Natural killer cell (primary cell): ENCODE data around the gene RNF213. TPM values are rescaled to one million over a fixed set of nuclear protein-coding genes. Genes with fewer than 3 reads are reported as not detected.

Experiments used
- ATAC-seq, 3 donors: fragments of 150-1000 bp in 2 of 3; fragments of 200-7000 bp in 1 of 3; cut with Tn5 transposase; 1 replicate in 1 of 3; 2 replicates in 2 of 3; pipeline ENCODE4 v1.10.0; 2021; ENCODE audit warnings: mild to moderate bottlenecking in 2 of 3, moderate library complexity in 2 of 3
- DNase-seq, 2 donors: peaks; one replicate each; pipeline versions ENCODE4 v3.0.0 to v3.0.0-alpha.2; 2013 to 2021; ENCODE audit warnings: mixed read lengths in 1 of 2
- H3K27ac ChIP-seq: one replicate; pipeline ENCODE4 v1.5.1; 2013; ENCODE audit warnings: mild to moderate bottlenecking, low read length
- H3K27me3 ChIP-seq: one replicate; pipeline ENCODE4 v1.6.1; 2013; ENCODE audit warnings: low read length; ENCODE audit not compliant: control insufficient read depth, insufficient read depth
- H3K36me3 ChIP-seq: one replicate; pipeline ENCODE4 v1.6.1; 2013; ENCODE audit warnings: low read length; ENCODE audit not compliant: control insufficient read depth, insufficient read depth
- H3K4me1 ChIP-seq: one replicate; pipeline ENCODE4 v1.6.1; 2013; ENCODE audit warnings: low read length; ENCODE audit not compliant: control insufficient read depth, insufficient read depth
- H3K4me3 ChIP-seq: one replicate; pipeline ENCODE4 v1.5.1; 2013; ENCODE audit warnings: low read length
- H3K9me3 ChIP-seq: one replicate; pipeline ENCODE4 v1.6.1; 2013; ENCODE audit warnings: low read length; ENCODE audit not compliant: control insufficient read depth, insufficient read depth
- H3K27ac Mint-ChIP-seq, 2 donors: one replicate each; pipeline ENCODE4 v1.8.0; 2022; ENCODE audit warnings: mild to moderate bottlenecking in 2 of 2, mixed read lengths in 2 of 2, moderate library complexity in 1 of 2
- H3K27me3 Mint-ChIP-seq, 2 donors: one replicate each; pipeline ENCODE4 v1.8.0; 2022; ENCODE audit warnings: low read depth in 2 of 2, mixed read lengths in 2 of 2
- H3K36me3 Mint-ChIP-seq: one replicate; pipeline ENCODE4 v1.8.0; 2022; ENCODE audit warnings: mixed read lengths
- H3K4me1 Mint-ChIP-seq, 2 donors: one replicate each; pipeline ENCODE4 v1.8.0; 2022; ENCODE audit warnings: mixed read lengths in 2 of 2
- H3K4me3 Mint-ChIP-seq: one replicate; pipeline ENCODE4 v1.8.0; 2022; ENCODE audit warnings: mild to moderate bottlenecking, moderate library complexity, mixed read lengths
- H3K9me3 Mint-ChIP-seq, 2 donors: one replicate each; pipeline ENCODE4 v1.8.0; 2022; ENCODE audit warnings: mixed read lengths in 2 of 2
- CTCF ChIP-seq: fragments of 200-600 bp; IDR thresholded peaks from one replicate; pipeline ENCODE4 v1.8.0; 2022; ENCODE audit warnings: antibody characterized with exemption
- WGBS: methylation state at CpG from one replicate; pipeline ENCODE4 v1.1.7; 2013; ENCODE audit warnings: missing lambda C conversion rate; ENCODE audit not compliant: insufficient coverage; 5-methylcytosine and 5-hydroxymethylcytosine counted together
- intact Hi-C: fragments of 100-400 bp; cut with micrococcal nuclease; formaldehyde crosslinking; loops from one replicate; pipeline ENCODE4 v1.14.2; 2022
- total RNA-seq, 4 donors: library from RNA; stranded (reverse); fragments of 120-200 nt in 1 of 4; gene quantifications; one replicate each; pipeline versions ENCODE4 v1.2.3 to v1.2.4, GENCODE V29; 2013 to 2022

Gene RNF213
- total RNA-seq, 3 donors from 2014 or later (not counting 1 experiment from before 2014, with no cell fraction given), result 929 to 1,120 (median 1,060) TPM

DNA sequence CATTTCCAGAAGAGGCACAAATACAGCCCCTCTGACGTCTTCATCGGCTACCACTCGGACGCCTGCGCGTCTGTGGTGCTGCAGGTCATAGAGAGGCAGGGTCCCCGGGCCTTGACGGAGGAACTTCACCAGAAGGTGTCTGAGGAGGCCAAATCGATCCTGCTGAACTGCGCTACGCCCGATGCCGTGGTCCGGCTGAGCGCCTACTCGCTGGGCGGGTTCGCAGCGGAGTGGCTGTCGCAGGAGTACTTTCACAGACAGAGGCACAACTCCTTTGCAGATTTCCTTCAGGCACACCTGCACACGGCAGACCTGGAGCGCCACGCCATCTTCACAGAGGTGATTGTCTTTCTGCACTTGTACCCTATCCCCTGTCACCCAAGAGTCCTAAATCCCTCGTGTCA is 87.3 kb downstream of the RNF213 start:
- no peak overlapping the region for H3K4me3 ChIP-seq
- intact Hi-C loops, result no loop called here
- no peaks in the 10 kb centered on the region for H3K27me3 Mint-ChIP-seq
- no peaks in the 10 kb centered on the region for H3K27me3 ChIP-seq
- H3K36me3 Mint-ChIP-seq, result peaks cover 30% of the 10 kb centered on the region
- H3K9me3 Mint-ChIP-seq, result no peaks in the 10 kb centered on the region
- no peak for DNase-seq
- no peak for TF ChIP-seq CTCF
- no peaks in the 10 kb centered on the region for H3K9me3 ChIP-seq
- ATAC-seq, result no peak
- H3K27ac Mint-ChIP-seq, result peak overlapping the region in 1 of 2 donors; percentile 23
- H3K4me3 Mint-ChIP-seq, result no peak overlapping the region
- WGBS, result 97% methylated on average over 24 of the region's 24 CpGs
- no peak overlapping the region for H3K27ac ChIP-seq
- H3K36me3 ChIP-seq, result peaks cover 99% of the 10 kb centered on the region
- peaks cover 11 to 20% of the 10 kb centered on the region in 2 donors for H3K4me1 Mint-ChIP-seq
- no peaks in the 10 kb centered on the region for H3K4me1 ChIP-seq

DNA sequence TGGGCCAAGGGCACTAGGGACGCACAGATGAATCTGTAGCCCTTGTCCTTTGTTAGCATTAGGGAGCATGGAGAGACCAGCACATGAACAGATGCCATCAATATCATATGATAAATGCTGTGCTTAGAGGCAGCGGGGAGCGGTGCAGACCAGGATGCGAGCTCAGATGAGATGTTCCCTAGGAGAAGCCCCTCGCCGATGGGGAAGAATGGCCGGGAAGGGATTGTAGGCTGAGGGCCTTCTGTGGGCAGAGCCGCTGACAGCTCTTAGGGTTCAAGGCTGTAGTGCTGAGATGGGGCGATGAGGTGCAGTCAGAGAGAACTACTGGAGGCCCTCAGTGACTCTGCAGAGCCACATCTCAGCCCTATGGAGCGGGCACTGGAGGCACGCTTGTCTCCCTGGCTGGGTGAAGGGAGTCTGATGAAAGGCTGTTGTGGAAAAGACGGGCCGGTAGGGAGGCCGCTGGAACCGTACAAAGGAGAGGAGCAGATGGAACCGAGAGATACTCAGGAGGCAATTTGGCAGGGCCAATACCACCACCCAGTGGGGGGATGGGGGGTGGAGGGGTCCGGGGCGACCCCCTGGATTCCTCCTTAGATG is 88.0 kb downstream of the RNF213 start:
- H3K4me1 Mint-ChIP-seq, result peaks cover 11 to 16% of the 10 kb centered on the region in 2 donors
- 98% methylated on average over 16 of the region's 18 CpGs for WGBS
- H3K27me3 Mint-ChIP-seq, result no peaks in the 10 kb centered on the region
- no peak for TF ChIP-seq CTCF
- no peak overlapping the region for H3K4me3 Mint-ChIP-seq
- DNase-seq (no peak), ATAC-seq (no peak)
- no peaks in the 10 kb centered on the region for H3K9me3 Mint-ChIP-seq
- peaks cover 25% of the 10 kb centered on the region for H3K36me3 Mint-ChIP-seq
- no peak overlapping the region for H3K4me3 ChIP-seq
- no peaks in the 10 kb centered on the region for H3K4me1 ChIP-seq
- H3K27me3 ChIP-seq, result no peaks in the 10 kb centered on the region
- H3K36me3 ChIP-seq, result peaks cover 100% of the 10 kb centered on the region
- intact Hi-C loops, result no loop called here
- H3K27ac Mint-ChIP-seq, result peak overlapping the region; percentile 23 to 60
- no peak overlapping the region for H3K27ac ChIP-seq
- H3K9me3 ChIP-seq, result no peaks in the 10 kb centered on the region

- peaks cover 100% of the 10 kb centered on the region for H3K36me3 ChIP-seq
- H3K27ac Mint-ChIP-seq, result peak overlapping the region in 1 of 2 donors; percentile 60
- H3K27ac ChIP-seq, result no peak overlapping the region
- H3K9me3 Mint-ChIP-seq, result no peaks in the 10 kb centered on the region
- H3K4me3 ChIP-seq, result no peak overlapping the region
- H3K27me3 Mint-ChIP-seq, result no peaks in the 10 kb centered on the region
- peaks cover 8 to 13% of the 10 kb centered on the region in 2 donors for H3K4me1 Mint-ChIP-seq
- no peaks in the 10 kb centered on the region for H3K4me1 ChIP-seq
- WGBS, result 88% methylated on average over 19 of the region's 19 CpGs
- intact Hi-C loops, result no loop called here
- no peaks in the 10 kb centered on the region for H3K27me3 ChIP-seq
- DNase-seq, result no peak
- H3K9me3 ChIP-seq, result no peaks in the 10 kb centered on the region
- peaks cover 19% of the 10 kb centered on the region for H3K36me3 Mint-ChIP-seq
- no peak for ATAC-seq
- no peak for TF ChIP-seq CTCF
- no peak overlapping the region for H3K4me3 Mint-ChIP-seq
Observed at GRCh38 chr17:80349151-80349651, 88.5 kb downstream of the RNF213 start.

- ATAC-seq, result no peak
- Mint-ChIP-seq H3K27ac (peak overlapping the region in 1 of 2 donors; percentile 58), H3K9me3 (no peaks in the 10 kb centered on the region), H3K4me3 (no peak overlapping the region), H3K36me3 (peaks cover 14% of the 10 kb centered on the region), H3K27me3 (no peaks in the 10 kb centered on the region), H3K4me1 (peaks cover 2 to 13% of the 10 kb centered on the region in 2 donors)
- Histone ChIP-seq H3K27ac (no peak overlapping the region), H3K27me3 (no peaks in the 10 kb centered on the region), H3K4me3 (no peak overlapping the region), H3K4me1 (no peaks in the 10 kb centered on the region), H3K9me3 (no peaks in the 10 kb centered on the region), H3K36me3 (peaks cover 100% of the 10 kb centered on the region)
- WGBS, result 98% methylated on average over 18 of the region's 18 CpGs
- no peak for DNase-seq
- no peak for TF ChIP-seq CTCF
- intact Hi-C loops, result no loop called here
Observed at GRCh38 chr17:80349751-80350150, 89.1 kb downstream of the RNF213 start.
